GM21717 (cell line): ENCODE measurements around the gene RXRG.

ENCODE experiments used
- ATAC-seq: cut with Tn5 transposase; IDR thresholded peaks from one replicate; pipeline ENCODE4 v1.9.1; 2021; ENCODE audit warnings: mild to moderate bottlenecking, moderate library complexity; ENCODE audit not compliant: unreplicated experiment

The RXRG gene

GRCh38 chr1:165371588-165372225 lies 73.2 kb downstream of the RXRG start:
- ATAC-seq, result no peak

DNA sequence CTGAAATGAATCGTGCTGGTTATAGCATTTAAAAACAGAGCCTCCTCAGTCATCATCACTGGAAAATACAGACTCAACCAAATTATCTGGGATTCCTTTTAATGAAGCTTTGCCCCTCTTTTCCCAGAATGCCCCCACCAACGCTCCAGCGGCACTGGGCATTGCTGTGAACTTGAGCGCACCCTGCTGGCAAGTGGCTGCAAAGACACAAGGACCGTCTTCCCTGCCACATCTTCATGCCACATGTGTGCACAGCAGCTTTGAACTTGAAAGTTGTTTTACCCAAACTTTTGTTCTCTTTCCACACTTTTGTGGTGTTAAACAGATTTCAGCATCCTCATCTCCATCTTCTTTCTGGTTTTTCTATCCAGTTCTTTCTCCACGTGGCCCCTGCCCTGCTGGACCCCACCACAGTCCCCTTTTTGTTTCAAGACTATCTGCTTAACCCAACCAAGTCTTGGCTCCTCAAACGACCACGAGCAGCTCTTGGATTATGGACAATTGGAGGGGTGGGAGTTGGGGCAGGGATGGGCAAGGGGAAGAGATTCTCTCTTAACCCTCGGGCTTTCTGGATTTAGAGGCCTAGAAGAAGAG lies 75.6 kb downstream of the RXRG start:
- peak; percentile 66 for ATAC-seq

DNA sequence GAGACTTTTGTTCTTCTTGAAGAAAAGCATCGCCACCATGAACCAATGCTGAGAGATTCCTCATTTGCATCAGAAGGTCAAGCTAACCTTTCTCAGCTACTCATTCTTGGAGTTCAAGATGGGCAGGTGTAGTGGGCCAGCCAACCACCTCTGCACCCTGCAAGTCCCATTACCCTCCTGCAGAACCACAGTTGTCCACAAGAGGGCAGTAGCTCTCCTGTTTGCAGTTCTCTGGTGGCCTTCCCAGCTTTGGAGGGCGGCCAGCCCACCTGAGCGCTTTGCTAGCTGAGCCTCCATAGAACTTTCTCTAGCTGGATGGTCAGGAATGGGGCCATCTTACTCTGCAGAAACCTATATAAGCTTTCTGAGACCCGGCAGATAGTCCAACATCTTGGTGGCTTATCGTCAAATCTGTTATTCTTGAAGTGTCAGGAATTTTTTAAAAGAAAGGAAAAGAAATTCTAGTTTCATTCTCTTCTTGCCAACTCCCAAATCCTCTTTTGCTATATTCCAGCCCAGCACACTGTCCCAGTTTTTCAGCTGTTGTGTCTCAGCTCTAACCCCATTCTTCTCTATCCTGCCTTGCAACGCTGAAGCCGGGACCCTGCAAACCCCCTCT lies 77.4 kb downstream of the RXRG start:
- ATAC-seq, result no peak

DNA sequence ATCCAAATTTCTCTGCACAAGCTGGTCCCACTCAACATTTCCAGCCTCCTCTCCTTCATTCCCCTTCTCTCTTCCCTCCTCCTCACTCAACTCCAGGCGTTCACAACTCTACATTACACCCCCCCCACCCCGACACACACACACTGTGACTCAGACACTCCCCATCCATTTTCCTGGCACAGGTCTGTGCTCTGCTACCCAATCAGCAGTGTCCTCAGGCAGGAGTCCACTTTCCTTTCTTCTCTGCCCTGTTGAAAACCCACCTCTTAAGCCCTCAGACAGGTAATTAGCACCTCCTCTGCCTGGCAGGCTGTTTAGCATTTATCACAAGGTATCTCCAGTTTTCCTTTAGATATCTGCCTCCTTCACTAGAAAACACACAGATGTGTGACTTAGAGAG lies 79.6 kb downstream of the RXRG start:
- ATAC-seq, result no peak

GRCh38 chr1:165364568-165365133 lies 80.3 kb downstream of the RXRG start:
- ATAC-seq, result no peak

DNA sequence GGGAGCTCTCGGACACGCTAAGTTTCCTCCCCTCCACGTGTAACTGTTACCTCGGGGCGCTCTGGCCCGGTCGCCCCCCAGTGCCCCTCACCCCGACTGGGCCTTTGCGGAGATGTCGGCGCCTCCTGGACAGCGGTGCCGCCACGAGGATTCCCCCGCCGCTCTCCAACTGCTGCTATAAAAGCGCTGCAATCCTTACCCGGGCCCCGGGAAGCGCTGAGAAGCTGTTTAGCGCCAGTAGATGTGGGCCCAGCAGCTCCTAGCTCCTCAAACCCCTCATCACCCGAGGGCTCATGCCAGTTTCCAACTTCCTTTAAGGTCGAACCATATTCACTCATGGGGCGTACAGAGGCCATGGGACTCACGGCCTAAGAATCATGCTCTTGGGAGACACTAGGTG lies 88.0 kb downstream of the RXRG start:
- ATAC-seq, result no peak

GRCh38 chr1:165355977-165356811 lies 88.7 kb downstream of the RXRG start, which contains the start of gene LMX1A:
Gene LMX1A (minus strand): TSS chr1:165356715. CDS start chr1:165355559, 1,156 bp downstream.
- ATAC-seq, result no peak

- ATAC-seq, result no peak
Measured at GRCh38 chr1:165355139-165355976, 89.6 kb downstream of the RXRG start.

- no peak for ATAC-seq
Measured at GRCh38 chr1:165354739-165355138, 90.2 kb downstream of the RXRG start.

DNA sequence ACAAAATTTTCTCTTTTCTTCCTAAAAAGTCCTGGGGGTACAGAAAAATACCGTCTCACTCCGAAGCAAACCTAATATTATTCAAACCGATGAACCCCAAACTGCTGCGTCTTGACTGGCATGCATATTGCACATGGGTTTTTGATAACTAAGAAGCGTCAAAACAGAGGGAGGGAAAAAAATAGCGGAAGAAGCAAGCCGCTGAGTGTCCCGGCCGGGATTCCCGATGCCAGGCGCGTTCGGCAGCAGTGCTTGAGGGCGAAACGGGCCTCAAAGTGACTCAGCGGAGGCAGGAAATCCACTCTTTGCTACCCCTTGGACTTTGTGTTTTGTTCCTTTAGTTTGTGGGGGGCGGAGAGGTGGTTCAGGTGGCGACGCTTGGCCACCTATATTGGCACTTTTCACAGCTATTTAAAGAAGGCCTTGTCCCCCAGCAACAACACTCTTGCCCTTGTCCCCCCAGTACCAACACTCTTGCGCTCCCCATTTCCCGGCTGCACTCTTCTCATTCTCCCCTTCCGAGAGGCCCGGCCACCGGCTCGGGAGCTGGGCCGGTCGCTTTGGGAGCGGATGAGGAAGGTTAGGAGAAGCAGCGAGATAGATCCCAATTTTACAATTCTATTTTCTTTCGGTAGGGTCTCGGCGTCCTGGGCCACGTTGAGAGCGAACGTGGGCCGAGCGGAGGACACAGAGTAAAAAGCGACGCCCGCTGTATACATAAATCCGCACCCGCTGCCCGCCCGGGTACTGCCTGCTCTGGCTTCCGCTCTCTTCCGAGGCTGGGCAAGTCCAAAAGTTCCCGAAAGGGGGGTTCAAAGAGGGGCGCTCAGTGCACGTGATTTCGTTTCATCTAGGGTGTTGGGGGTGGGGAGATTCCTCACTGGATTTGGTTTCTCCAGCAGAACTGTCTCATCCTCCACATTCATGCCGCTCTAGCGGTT lies 90.9 kb downstream of the RXRG start:
- ATAC-seq, result no peak

- no peak for ATAC-seq
Measured at GRCh38 chr1:165352442-165353293, 92.3 kb downstream of the RXRG start.

DNA sequence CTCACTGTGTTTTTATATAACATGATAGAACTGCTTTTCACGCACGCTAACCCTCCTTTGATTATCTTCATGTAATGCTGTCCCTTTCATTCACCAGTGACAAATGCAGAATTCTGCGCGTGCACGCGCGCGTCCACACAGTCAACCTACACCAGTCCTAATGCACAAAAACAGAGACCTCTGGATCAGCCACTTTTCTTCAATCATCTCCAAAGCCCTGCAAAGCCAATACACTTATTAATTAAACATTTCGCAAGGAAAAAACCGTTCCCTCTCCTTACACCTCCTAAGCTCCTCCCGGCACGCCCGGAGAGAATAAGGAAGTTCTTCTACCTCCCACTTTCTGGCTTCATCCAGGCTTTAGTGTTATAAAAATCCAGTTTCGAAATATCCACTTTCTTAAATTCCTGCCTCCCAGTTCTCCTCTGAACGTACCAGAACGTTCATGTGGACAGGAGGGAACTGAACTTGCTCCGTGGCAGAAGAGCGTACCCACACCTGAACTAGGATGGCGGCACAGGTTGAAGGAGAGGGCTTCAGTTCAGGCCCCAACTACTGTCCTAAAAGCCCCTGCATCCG lies 93.0 kb downstream of the RXRG start:
- no peak for ATAC-seq
